K562 (cell line): ENCODE measurements around the gene FMR1. TPM values are rescaled to one million over a fixed set of nuclear protein-coding genes. Genes with fewer than 3 reads are reported as not detected.

Experiments used
- ATAC-seq: fragments of 200-7000 bp; cut with Tn5 transposase; 3 replicates; pipeline ENCODE4 v1.9.1; 2020; ENCODE audit warnings: moderate library complexity
- BruUV-seq: library from RNA; stranded (reverse); fragments of 400-500 nt; replicated peaks from 2 replicates; lab custom pipeline; 2021; lab: Mats Ljungman, UMichigan
- CTCF ChIA-PET: fragments of 300-600 bp; formaldehyde crosslinking; extraction: SDS; loops from one replicate; lab custom pipeline; 2021; ENCODE audit warnings: low intra/inter-chr PET ratio; lab: Yijun Ruan, JAX
- POLR2A ChIA-PET: fragments of 300-600, 350-650 bp; sonication (Branson Sonifier 250); formaldehyde crosslinking; extraction: SDS; loops from one replicate; lab custom pipeline; 2021; ENCODE audit warnings: antibody characterized with exemption, inconsistent platforms; lab: Yijun Ruan, JAX
- DNase-seq, 4 experiments: peaks; one replicate each; pipeline versions ENCODE4 v3.0.0 to v3.0.0-alpha.2; 2011 to 2018; ENCODE audit warnings: low spot score in 3 of 4, mixed read lengths in 3 of 4; ENCODE audit errors: extremely low read depth in 1 of 4
- FAIRE-seq: peaks from 2 replicates; lab custom pipeline; 2011; peaks lifted over from hg19 to GRCh38; lab: Jason Lieb, UNC
- H2AFZ ChIP-seq: 2 replicates; pipeline ENCODE4 v1.6.0; 2011; ENCODE audit warnings: low read depth, low read length, control low read depth, inconsistent platforms
- H3K27ac ChIP-seq: fragments of 200-600 bp; 3 replicates; pipeline ENCODE4 v1.8.0; 2011; ENCODE audit warnings: low read depth, mild to moderate bottlenecking, control low read depth, inconsistent platforms, low read length, moderate library complexity, mixed read lengths; ENCODE audit errors: extremely low read depth
- H3K27me3 ChIP-seq, 2 experiments: fragments of 300-600 bp in 1 of 2; 2 replicates in 1 of 2; 3 replicates in 1 of 2; pipeline versions ENCODE4 v1.6.0 to v1.8.0; 2011; ENCODE audit warnings: inconsistent platforms in 2 of 2, low read length in 2 of 2, mild to moderate bottlenecking in 1 of 2, mixed read lengths in 1 of 2, moderate library complexity in 1 of 2; ENCODE audit not compliant: control insufficient read depth in 2 of 2, insufficient read depth in 2 of 2
- H3K36me3 ChIP-seq: fragments of 300-600 bp; 3 replicates; pipeline ENCODE4 v1.8.0; 2011; ENCODE audit warnings: mild to moderate bottlenecking, low read length, inconsistent platforms; ENCODE audit not compliant: control insufficient read depth, insufficient read depth
- H3K4me1 ChIP-seq, 2 experiments: fragments of 200-600 bp in 1 of 2; replicated peaks in 1 of 2; 2 replicates in 1 of 2; 3 replicates in 1 of 2; pipeline versions ENCODE4 v1.5.1 to v1.8.0; 2011; ENCODE audit warnings: inconsistent platforms in 2 of 2, low read length in 2 of 2, mild to moderate bottlenecking in 1 of 2, mixed read lengths in 1 of 2, moderate library complexity in 1 of 2; ENCODE audit not compliant: control insufficient read depth in 2 of 2, insufficient read depth in 2 of 2
- H3K4me2 ChIP-seq: 2 replicates; pipeline ENCODE4 v1.6.1; 2011; ENCODE audit warnings: low read length, control low read depth, inconsistent platforms, mixed read lengths; ENCODE audit not compliant: insufficient read depth
- H3K4me3 ChIP-seq: fragments of 200-600 bp; sonication (generic), shearing (Covaris generic); 2 replicates; pipeline ENCODE4 v1.5.1; 2016; ENCODE audit warnings: control low read depth, inconsistent platforms
- H3K79me2 ChIP-seq: fragments of 200-600 bp; 3 replicates; pipeline ENCODE4 v1.8.0; 2011; ENCODE audit warnings: low read length, inconsistent platforms; ENCODE audit not compliant: control insufficient read depth, insufficient read depth
- H3K9ac ChIP-seq, 2 experiments: 2 replicates each; pipeline versions ENCODE4 v1.6.0 to v1.6.1; 2011; ENCODE audit warnings: low read depth in 2 of 2, low read length in 2 of 2, control low read depth in 1 of 2, inconsistent platforms in 1 of 2, mild to moderate bottlenecking in 1 of 2, mixed read lengths in 1 of 2; ENCODE audit not compliant: insufficient read depth in 1 of 2
- H3K9me1 ChIP-seq: one replicate; pipeline ENCODE4 v1.6.0; 2011; ENCODE audit warnings: inconsistent platforms, mild to moderate bottlenecking, low read length, moderate library complexity; ENCODE audit not compliant: control insufficient read depth, insufficient read depth
- H3K9me3 ChIP-seq: replicated peaks from 2 replicates; pipeline ENCODE4 v1.5.1; 2011; ENCODE audit warnings: low read depth, low read length, inconsistent platforms; ENCODE audit not compliant: control insufficient read depth, insufficient read depth
- H4K20me1 ChIP-seq: replicated peaks from 2 replicates; pipeline ENCODE4 v1.6.1; 2011; ENCODE audit warnings: low read length, inconsistent platforms, mixed read lengths; ENCODE audit not compliant: control insufficient read depth, insufficient read depth
- BRCA1 ChIP-seq, 2 experiments: fragments of 450-650 bp in 1 of 2; sonication (generic) in 1 of 2; formaldehyde crosslinking in 1 of 2; IDR thresholded peaks; 2 replicates each; pipeline versions ENCODE4 v1.5.0 to v1.6.1; 2017 to 2020; ENCODE audit warnings: mild to moderate bottlenecking in 1 of 2, missing genetic modification reagents in 1 of 2
- CHD4 ChIP-seq: fragments of 200-600 bp; sonication (generic); IDR thresholded peaks from 3 replicates; pipeline ENCODE4 v1.6.1; 2012; ENCODE audit warnings: low read depth, mild to moderate bottlenecking, mixed read lengths, low read length, inconsistent platforms; ENCODE audit not compliant: insufficient read depth, insufficient replicate concordance, poor library complexity, severe bottlenecking
- DDX20 ChIP-seq: fragments of 450-650 bp; IDR thresholded peaks from 2 replicates; pipeline ENCODE4 v1.6.1; 2016; ENCODE audit warnings: missing genetic modification characterization, low read depth, mild to moderate bottlenecking, missing compliant biosample characterization, moderate library complexity
- SMARCB1 ChIP-seq: IDR thresholded peaks from 2 replicates; pipeline ENCODE4 v1.6.1; 2011; ENCODE audit warnings: improper control_type of control experiment, low read depth; ENCODE audit not compliant: insufficient read length
- SP2 ChIP-seq: IDR thresholded peaks from 2 replicates; pipeline ENCODE4 v1.6.1; 2011; ENCODE audit warnings: mild to moderate bottlenecking, low read depth, low read length, moderate library complexity; ENCODE audit not compliant: poor library complexity, severe bottlenecking; ENCODE audit errors: extremely low read depth
- ZEB2 ChIP-seq: fragments of 450-650 bp; IDR thresholded peaks from 2 replicates; pipeline ENCODE4 v1.6.1; 2016
- ZNF143 ChIP-seq: sonication (generic); formaldehyde crosslinking; IDR thresholded peaks from 2 replicates; pipeline ENCODE4 v1.9.0; 2022; ENCODE audit warnings: mild to moderate bottlenecking, missing genetic modification reagents
- ZNF184 ChIP-seq: sonication (generic); formaldehyde crosslinking; IDR thresholded peaks from 2 replicates; pipeline ENCODE4 v1.5.0; 2020; ENCODE audit warnings: missing genetic modification reagents
- WGBS: fragments of 100-300 bp; shearing (Covaris generic); methylation state at CpG from one replicate; pipeline ENCODE4 v1.1.6; 2016; ENCODE audit warnings: low coverage, mixed read lengths; ENCODE audit not compliant: insufficient coverage; ENCODE audit errors: missing lambda C conversion rate; 5-methylcytosine and 5-hydroxymethylcytosine counted together
- in situ Hi-C: fragments of 300-500 bp; cut with MboI; formaldehyde crosslinking; loops from 4 replicates; pipeline ENCODE4 v1.15.0; 2018; ENCODE audit warnings: inconsistent platforms, mixed read lengths
- intact Hi-C: fragments of 100-400 bp; cut with micrococcal nuclease; formaldehyde crosslinking; loops from 2 replicates; pipeline ENCODE4 v1.14.2; 2022
- polyA plus RNA-seq, 8 experiments: library from polyadenylated mRNA; depleted of rRNA in 4 of 8; stranded (reverse) in 5 of 8; unstranded in 3 of 8; fragments of >200 nt; fragmentation: Nextera tagmentation in 2 of 8; fragmentation: Illumina TruSeq in 1 of 8; extraction: Ambion mirVana in 2 of 8; extraction: Trizol in 1 of 8; gene quantifications; 2 replicates each; pipeline versions ENCODE4 v1.2.1 to v1.2.3, GENCODE V29; 2011 to 2014; ENCODE audit warnings: inconsistent platforms in 1 of 8, missing spikeins in 1 of 8
- total RNA-seq, 7 experiments: library from RNA; depleted of rRNA in 6 of 7; stranded (reverse); fragments of >200 nt in 6 of 7; fragmentation: Illumina TruSeq in 2 of 7; extraction: Trizol in 2 of 7; gene quantifications; 2 replicates each; pipeline versions ENCODE4 v1.2.1 to v1.2.3, GENCODE V29; 2011 to 2021; ENCODE audit warnings: low replicate concordance in 1 of 7
- TF ChIP-seq, protein P1 (sequence below): fragments of 250-450 bp; sonication (Bioruptor Pico); IDR thresholded peaks from 2 replicates; pipeline ENCODE4 v1.4.0; 2020; ENCODE audit warnings: mild to moderate bottlenecking, moderate library complexity, borderline replicate concordance

Gene FMR1
- total and polyA plus RNA-seq, 9 of the 15 experiments (the other 6 are each of a cell fraction or from before 2014, with no cell fraction given) = 4.8 to 26.5 (median 20.5) TPM

- FAIRE-seq = no peak
- in situ Hi-C loops = no loop called here
- WGBS = 10% methylated on average over 1 of the region's 1 CpG
Measured at GRCh38 chrX:147958291-147958690, 46.6 kb downstream of the FMR1 start.

More at GRCh38 chrX:147958291-147958690, 46.6 kb downstream of the FMR1 start:
- H3K4me2 ChIP-seq = no peak overlapping the region
- TF ChIP-seq BRCA1 (IDR thresholded peaks at IDR 0.05) = no peak
- no peak for TF ChIP-seq BRCA1 (CRISPR knock-in tag; IDR thresholded peaks at IDR 0.05)
- no peak for TF ChIP-seq CHD4
- no peak for TF ChIP-seq DDX20 (tag)
- TF ChIP-seq ZEB2 = no peak
- TF ChIP-seq SMARCB1 = no peak
- no peak for TF ChIP-seq ZNF143 (CRISPR knock-in tag)
- TF ChIP-seq ZNF184 (CRISPR knock-in tag) = no peak
- TF ChIP-seq, protein P1, sequence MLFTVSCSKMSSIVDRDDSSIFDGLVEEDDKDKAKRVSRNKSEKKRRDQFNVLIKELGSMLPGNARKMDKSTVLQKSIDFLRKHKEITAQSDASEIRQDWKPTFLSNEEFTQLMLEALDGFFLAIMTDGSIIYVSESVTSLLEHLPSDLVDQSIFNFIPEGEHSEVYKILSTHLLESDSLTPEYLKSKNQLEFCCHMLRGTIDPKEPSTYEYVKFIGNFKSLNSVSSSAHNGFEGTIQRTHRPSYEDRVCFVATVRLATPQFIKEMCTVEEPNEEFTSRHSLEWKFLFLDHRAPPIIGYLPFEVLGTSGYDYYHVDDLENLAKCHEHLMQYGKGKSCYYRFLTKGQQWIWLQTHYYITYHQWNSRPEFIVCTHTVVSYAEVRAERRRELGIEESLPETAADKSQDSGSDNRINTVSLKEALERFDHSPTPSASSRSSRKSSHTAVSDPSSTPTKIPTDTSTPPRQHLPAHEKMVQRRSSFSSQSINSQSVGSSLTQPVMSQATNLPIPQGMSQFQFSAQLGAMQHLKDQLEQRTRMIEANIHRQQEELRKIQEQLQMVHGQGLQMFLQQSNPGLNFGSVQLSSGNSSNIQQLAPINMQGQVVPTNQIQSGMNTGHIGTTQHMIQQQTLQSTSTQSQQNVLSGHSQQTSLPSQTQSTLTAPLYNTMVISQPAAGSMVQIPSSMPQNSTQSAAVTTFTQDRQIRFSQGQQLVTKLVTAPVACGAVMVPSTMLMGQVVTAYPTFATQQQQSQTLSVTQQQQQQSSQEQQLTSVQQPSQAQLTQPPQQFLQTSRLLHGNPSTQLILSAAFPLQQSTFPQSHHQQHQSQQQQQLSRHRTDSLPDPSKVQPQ (CRISPR knock-in tag) = no peak
- TF ChIP-seq SP2 = no peak
- no peaks in the 10 kb centered on the region for H3K36me3 ChIP-seq
- no peaks in the 10 kb centered on the region for H3K27me3 ChIP-seq
- intact Hi-C loops = no loop called here
- no peak overlapping the region for H3K27ac ChIP-seq
- H3K9me3 ChIP-seq = no peaks in the 10 kb centered on the region
- H3K4me3 ChIP-seq = no peak overlapping the region
- no peak overlapping the region for H2AFZ ChIP-seq
- H3K79me2 ChIP-seq = no peaks in the 10 kb centered on the region
- DNase-seq (no peak), ATAC-seq (no peak)
- POLR2A ChIA-PET = no interaction called here
- no peaks in the 10 kb centered on the region for H4K20me1 ChIP-seq
- H3K4me1 ChIP-seq = no peaks in the 10 kb centered on the region
- BruUV-seq = no TSS peak
- no peaks in the 10 kb centered on the region for H3K9me1 ChIP-seq
- CTCF ChIA-PET = no interaction called here
- no peak overlapping the region for H3K9ac ChIP-seq
